Stimulated activated CD4-positive, alpha-beta T cell treated with anti-CD3 and anti-CD28 coated beads, Interleukin-4, amount 100 ng/mL, for 4 hours (primary cell): ENCODE results near the gene ACTR8.
"Not testable (repeated sequence)": the region's sequence is repeated elsewhere in the genome, so short reads cannot be mapped to it uniquely, and the experiment has no call there.

Source experiments
- DNase-seq, 2 experiments: peaks; one replicate each; pipeline ENCODE4 v3.0.0-alpha.2; 2020

Gene ACTR8, protein sequence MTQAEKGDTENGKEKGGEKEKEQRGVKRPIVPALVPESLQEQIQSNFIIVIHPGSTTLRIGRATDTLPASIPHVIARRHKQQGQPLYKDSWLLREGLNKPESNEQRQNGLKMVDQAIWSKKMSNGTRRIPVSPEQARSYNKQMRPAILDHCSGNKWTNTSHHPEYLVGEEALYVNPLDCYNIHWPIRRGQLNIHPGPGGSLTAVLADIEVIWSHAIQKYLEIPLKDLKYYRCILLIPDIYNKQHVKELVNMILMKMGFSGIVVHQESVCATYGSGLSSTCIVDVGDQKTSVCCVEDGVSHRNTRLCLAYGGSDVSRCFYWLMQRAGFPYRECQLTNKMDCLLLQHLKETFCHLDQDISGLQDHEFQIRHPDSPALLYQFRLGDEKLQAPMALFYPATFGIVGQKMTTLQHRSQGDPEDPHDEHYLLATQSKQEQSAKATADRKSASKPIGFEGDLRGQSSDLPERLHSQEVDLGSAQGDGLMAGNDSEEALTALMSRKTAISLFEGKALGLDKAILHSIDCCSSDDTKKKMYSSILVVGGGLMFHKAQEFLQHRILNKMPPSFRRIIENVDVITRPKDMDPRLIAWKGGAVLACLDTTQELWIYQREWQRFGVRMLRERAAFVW

DNA sequence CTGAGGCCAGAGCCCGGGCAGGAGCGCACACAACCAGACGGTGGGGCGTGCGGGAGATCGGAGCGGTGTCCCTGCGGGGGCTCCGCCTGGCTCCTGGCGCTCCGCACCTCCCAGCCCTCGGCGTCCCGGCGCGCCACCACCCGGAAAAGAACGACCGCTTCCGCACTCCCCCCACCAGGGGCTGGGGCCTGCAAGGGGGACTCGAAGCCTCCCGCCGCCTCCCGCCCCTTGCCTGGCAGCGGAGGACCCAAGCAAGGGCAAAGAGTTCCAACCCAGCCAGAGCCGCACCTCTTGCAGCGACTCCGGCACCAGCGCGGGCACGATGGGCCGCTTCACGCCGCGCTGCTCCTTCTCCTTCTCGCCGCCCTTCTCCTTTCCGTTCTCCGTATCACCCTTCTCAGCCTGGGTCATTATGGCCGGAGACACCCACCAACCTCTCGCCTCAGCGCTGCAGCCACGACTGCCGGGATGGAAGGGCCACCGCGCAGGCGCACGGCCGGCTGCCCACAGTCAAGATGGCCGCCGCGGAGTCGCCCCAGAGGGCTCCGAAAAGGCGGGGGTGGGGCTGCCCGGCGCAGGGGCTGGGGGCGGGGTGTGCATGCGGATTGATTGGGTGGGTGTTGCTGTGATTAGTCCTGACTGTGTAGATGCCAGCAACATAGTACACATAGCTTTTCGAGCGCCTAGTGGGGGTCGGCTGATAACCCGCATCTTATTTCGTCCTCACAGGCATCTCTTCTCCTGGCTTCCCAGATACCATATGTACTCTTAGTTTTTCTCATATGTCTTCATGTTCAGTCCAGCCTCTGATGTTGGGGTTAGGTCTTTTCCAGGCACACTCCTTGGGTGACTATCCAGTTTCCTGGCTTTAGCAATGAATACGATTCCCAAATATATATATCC, at the start of gene ACTR8:
Gene ACTR8, minus strand, starts transcription at position 462 of the 903 bp plus-strand sequence. Its CDS starts 51 bp downstream, at position 411.
- DNase-seq, result peak; percentile 85 to 86

DNA sequence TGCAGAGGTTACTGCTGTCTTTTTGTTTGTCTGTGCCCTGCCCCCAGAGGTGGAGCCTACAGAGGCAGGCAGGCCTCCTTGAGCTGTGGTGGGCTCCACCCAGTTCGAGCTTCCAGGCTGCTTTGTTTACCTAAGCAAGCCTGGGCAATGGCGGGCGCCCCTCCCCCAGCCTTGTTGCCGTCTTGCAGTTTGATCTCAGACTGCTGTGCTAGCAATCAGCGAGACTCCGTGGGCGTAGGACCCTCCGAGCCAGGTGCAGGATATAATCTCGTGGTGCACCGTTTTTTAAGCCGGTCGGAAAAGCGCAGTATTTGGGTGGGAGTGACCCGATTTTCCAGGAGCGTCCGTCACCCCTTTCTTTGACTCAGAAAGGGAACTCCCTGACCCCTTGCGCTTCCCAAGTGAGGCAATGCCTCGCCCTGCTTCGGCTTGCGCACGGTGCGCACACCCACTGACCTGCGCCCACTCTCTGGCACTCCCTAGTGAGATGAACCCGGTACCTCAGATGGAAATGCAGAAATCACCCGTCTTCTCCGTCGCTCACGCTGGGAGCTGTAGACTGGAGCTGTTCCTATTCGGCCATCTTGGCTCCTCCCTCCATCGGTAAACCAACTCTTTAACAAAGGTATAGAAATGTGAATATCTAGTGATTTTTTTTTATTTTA, 45.4 kb upstream of the ACTR8 start:
- DNase-seq, result not testable (repeated sequence)

DNA sequence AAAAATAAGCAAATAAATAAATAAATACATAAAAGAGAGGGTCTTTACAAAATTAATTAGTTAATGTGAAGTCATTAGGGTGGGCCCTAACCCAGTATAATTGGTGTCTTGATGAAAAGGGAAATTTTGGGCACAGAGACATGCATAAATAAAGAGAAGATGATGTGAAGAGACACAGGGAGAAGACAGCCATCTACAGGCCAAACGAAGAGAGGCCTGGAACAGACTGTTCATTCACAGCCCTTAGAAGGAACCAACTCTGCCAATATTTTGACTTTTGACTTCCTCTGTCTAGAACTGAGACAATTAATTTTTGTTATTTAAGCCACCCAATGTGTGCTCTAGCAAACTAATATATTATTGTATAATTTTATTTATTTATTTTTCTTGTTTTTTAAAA, 39.3 kb upstream of the ACTR8 start:
- no peak for DNase-seq

- no peak for DNase-seq
These were observed 37.8 kb upstream of the ACTR8 start for GRCh38 chr3:53919741-53920140.

- DNase-seq, result no peak
These were observed 31.4 kb upstream of the ACTR8 start for GRCh38 chr3:53913401-53913800.

DNA sequence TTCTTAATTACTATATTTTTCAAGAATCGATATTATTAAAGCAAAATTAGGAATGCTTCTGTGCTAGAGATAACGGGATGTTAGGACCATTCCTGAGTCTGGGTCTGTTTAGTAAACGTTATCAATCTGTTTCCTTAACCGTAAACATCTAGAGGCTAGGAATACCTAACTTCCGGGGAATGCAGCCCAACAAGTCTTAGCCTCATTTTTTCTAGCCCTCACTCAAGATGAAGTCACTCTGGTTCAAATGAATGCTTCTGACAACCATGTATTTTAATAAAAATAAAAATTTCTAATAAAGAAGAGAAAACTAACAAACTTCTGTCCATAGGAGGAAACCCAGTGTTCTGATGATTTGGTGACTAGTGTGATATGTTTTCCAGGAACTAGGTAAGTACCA, 20.8 kb upstream of the ACTR8 start:
- DNase-seq, result no peak

DNA sequence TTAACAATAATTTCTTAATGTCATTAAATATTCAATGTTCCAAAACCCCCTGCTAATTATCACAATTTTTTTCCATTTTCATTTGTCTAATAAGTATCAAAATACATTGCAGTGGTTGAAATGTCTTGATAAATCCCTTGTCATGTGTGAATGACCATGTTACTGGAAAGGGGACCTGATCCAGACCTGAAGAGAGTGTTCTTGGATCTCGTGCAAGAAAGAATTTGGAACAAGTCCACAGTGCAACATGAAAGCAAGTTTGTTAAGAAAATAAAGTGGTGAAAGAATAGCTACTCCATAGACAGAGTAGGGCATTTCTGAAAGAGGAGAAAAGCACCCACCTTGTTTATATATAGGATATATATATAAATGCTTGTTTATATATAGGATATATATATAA, 20.1 kb upstream of the ACTR8 start:
- no peak for DNase-seq

DNA sequence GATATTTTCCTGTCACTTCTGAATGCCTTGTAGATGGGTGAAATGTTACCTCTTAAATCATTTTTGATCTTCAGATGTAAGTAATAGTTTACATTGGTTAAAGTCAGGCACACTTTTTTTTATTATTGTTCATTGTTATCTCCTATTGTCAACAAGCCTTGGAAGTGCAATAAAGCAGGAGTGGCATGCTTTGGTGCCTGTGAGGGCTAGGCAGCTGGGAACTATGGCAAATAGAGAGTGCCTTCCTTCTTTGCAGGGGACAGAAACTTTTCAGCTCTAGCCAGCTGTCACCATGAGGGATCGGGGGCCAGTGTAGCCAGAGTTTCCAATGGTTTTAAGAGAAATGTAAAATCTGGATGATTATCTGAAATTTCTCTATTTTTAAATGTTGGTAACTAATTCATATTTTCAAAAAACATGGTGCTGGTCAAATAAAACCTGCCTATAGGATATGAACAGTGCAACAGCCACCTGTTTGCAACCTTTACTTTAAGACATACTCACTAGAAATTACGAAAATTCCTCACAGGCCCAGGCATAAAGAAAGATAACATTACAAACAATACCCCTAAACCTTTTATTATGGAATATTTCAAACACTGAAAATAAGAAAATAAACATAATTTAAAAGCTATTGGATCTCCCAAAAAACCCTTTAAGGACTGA, 18.8 kb upstream of the ACTR8 start:
- no peak for DNase-seq

DNA sequence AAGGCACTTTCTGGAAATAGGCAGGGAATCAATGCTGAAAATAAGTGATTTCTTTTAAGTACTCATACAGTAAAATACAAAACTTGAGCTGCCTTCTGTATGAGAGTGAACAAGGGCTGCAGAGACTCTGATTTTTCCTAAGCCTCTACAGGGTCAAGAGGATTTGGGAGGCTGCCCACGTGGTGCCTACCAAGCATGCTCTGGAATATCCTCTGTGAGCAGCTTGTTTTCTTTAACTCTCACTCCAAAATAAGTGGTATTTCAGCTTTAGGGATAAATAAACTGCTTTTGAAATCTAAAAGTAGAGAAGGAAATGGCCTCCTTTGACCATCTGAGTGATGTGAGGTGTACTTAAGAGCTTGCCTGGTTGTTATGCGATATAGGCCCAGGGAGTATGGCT, 17.8 kb upstream of the ACTR8 start:
- no peak for DNase-seq

GRCh38 chr3:53892286-53892637, 10.3 kb upstream of the ACTR8 start:
- no peak for DNase-seq

- DNase-seq, result peak; percentile 89 to 97
These were observed 9.7 kb upstream of the ACTR8 start, which contains the start of gene SELENOK for GRCh38 chr3:53891497-53892285. Gene SELENOK (minus strand): TSS chr3:53891859.

- peak; percentile 29 to 57 for DNase-seq
These were observed 8.9 kb upstream of the ACTR8 start for GRCh38 chr3:53890726-53891475.

GRCh38 chr3:53888232-53888631, 6.3 kb upstream of the ACTR8 start:
- DNase-seq, result no peak

GRCh38 chr3:53887446-53887845, 5.5 kb upstream of the ACTR8 start:
- no peak for DNase-seq

GRCh38 chr3:53885239-53885638, 3.3 kb upstream of the ACTR8 start:
- DNase-seq, result no peak

- DNase-seq, result no peak
These were observed 2.7 kb upstream of the ACTR8 start for GRCh38 chr3:53884623-53885022.

DNA sequence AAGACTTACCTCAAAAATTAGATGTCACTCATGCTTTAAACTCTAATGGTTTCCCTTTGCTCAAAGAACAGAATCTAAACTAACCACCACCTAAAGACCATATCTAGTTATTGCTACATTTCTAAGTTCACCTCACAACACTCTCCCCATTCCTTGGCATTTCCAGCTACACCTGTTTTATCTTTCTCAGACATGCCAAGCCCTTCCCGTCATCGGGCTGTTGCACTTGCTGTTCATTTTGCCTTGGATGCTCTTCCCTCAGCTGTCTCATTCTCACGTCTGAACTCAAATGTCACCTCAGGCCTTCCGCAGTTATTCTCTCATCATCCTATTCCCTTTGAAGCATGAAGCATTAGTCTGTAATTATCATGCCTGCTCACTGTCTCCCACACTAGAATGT, 1.1 kb upstream of the ACTR8 start:
- no peak for DNase-seq

- DNase-seq, result no peak
These were observed 1.3 kb downstream of the ACTR8 start for GRCh38 chr3:53880396-53881345.

DNA sequence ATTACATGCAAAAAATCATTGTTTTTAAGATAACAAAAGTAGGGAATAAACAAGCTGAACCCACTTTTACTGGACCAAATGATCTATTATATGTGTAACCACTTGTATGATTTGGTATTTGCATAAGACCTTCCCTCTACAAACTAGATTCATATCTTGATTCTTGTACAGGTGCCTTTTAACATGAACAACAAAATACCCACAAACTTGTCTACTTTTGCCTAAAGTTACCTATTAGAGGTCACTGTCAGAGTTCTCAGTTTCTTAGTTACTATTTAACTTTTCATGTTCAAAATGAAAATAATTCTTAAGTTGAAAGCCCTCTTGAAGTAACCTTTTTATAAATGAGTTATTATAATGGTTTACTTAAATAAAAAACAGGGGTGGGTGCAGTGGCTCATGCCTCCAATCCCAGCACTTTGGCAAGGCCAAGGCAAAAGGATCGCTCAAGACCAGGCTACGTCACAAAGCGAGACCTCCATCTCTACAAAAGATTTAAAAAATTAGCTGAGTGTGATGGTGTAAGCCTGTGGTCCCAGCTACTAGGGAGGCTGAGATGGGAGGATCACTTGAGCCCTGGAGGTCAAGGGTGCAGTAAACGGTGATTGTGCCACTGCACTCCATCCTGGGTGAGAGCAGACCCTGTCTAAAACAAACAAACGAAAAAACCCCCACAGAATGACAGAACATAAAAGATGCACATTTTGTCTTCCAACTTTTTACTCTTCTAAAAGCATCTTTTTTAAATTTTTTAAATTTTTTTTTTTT, 16.0 kb downstream of the ACTR8 start:
- no peak for DNase-seq
